ENCODE results near the gene NFKB1.

NFKB1 gene

DNA sequence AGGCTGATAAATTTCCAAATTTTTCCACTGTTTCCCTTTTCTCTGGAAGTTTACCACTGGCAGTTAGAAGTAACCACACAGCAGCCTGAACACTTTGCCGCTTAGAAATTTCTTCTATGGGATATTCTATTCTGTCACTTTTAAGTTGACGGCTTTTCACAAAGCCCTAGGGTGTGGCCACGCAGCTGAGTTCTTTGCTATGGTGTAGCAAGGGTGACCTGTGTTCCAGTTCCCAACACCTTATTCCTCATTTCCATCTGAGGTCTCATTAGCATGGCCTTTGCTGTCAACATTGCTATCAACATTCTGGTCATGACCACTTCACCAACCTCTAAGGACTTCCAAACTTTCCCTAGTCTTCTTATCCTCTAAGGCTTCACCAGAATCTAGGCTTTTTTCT, 45.4 kb upstream of the NFKB1 start:
- H3K79me2 ChIP-seq (ENCODE audit: control insufficient read depth, insufficient read depth, low read length): no peaks in the 10 kb centered on the region
- no peak overlapping the region for H3K27ac ChIP-seq (ENCODE audit: low read depth, low read length)
- no peak overlapping the region for H2AK5ac ChIP-seq (ENCODE audit: low read length)
- no peak for DNase-seq
- no peak overlapping the region for H4K8ac ChIP-seq (ENCODE audit: low read depth, low read length)
- no peak overlapping the region for H3K4me2 ChIP-seq (ENCODE audit: low read length)
- H3K56ac ChIP-seq (ENCODE audit: low read length): no peak overlapping the region
- H3K27me3 ChIP-seq (ENCODE audit: insufficient read depth, low read length, poor library complexity): no peaks in the 10 kb centered on the region
- no peak overlapping the region for H3K18ac ChIP-seq (ENCODE audit: low read length)
- no peak overlapping the region for H3K4me3 ChIP-seq (ENCODE audit: low read length)
- no peak overlapping the region for H4K5ac ChIP-seq (ENCODE audit: low read length)
- no peak overlapping the region for H3K4ac ChIP-seq (ENCODE audit: low read depth, low read length)
- H3K36me3 ChIP-seq (ENCODE audit: control insufficient read depth, insufficient read depth, low read length): no peaks in the 10 kb centered on the region
- H2BK15ac ChIP-seq (replicated peaks; ENCODE audit: low read depth): no peak overlapping the region
- H3K9ac ChIP-seq (ENCODE audit: low read length): no peak overlapping the region
- no CpG with 5 or more reads among the region's 3 CpGs for WGBS (ENCODE audit: extremely low coverage, insufficient coverage, low lambda C conversion rate)
- no peak overlapping the region for H2BK5ac ChIP-seq (ENCODE audit: low read length)
- H3K23ac ChIP-seq (ENCODE audit: low read length): no peak overlapping the region
- H3K4me1 ChIP-seq (ENCODE audit: control insufficient read depth, low read depth, low read length): no peaks in the 10 kb centered on the region
- H2BK120ac ChIP-seq (ENCODE audit: low read depth, low read length): no peak overlapping the region
- H3K79me1 ChIP-seq (ENCODE audit: low read length): no peaks in the 10 kb centered on the region

DNA sequence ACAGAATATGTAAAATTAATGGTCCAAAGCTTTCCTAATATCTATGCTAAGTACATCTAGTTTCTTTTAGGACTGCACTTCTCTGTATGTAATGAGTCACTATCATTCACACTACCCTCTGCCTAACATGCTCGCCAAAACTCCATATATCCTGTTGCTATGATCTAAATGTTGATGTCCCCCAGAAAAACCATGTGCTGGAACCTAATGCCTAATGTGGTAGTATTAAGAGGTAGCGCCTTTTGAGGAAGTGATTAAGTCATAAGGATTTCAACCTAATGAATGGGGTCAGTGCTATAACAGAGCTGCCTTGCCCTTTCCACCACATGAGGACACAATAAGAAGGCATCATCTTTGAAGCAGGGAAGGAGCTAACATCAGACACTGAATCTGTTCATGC, 34.9 kb upstream of the NFKB1 start:
- WGBS (ENCODE audit: extremely low coverage, insufficient coverage, low lambda C conversion rate): no CpG with 5 or more reads among the region's 2 CpGs

DNA sequence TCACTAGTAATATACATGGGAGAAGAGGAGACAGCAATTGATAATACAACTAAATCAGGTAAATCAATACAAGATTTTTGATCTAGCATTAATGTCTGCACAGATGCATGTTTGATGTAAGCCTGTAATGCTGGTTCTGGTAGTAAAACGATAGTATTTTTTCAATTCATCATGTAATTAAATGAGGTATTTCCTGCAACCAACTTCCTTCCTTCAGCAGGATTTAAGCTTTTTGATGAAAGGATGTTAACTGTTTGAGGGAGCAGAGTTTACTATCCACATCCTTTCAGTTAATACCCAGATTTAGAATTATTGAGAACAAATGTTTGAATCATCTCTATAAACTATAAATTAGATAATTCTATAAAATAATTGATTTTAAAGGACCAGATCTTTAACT, 31.4 kb upstream of the NFKB1 start:
- H2BK15ac ChIP-seq (replicated peaks; ENCODE audit: low read depth): no peak overlapping the region
- DNase-seq: no peak
- no peak overlapping the region for H3K27ac ChIP-seq (ENCODE audit: low read depth, low read length)
- no peaks in the 10 kb centered on the region for H3K79me2 ChIP-seq (ENCODE audit: control insufficient read depth, insufficient read depth, low read length)
- no peaks in the 10 kb centered on the region for H3K27me3 ChIP-seq (ENCODE audit: insufficient read depth, low read length, poor library complexity)
- no peaks in the 10 kb centered on the region for H3K79me1 ChIP-seq (ENCODE audit: low read length)
- no CpG with 5 or more reads among the region's 1 CpG for WGBS (ENCODE audit: extremely low coverage, insufficient coverage, low lambda C conversion rate)
- H4K5ac ChIP-seq (ENCODE audit: low read length): no peak overlapping the region
- H3K9ac ChIP-seq (ENCODE audit: low read length): no peak overlapping the region
- H3K36me3 ChIP-seq (ENCODE audit: control insufficient read depth, insufficient read depth, low read length): no peaks in the 10 kb centered on the region
- no peak overlapping the region for H2BK120ac ChIP-seq (ENCODE audit: low read depth, low read length)
- no peak overlapping the region for H3K18ac ChIP-seq (ENCODE audit: low read length)
- H3K4me1 ChIP-seq (ENCODE audit: control insufficient read depth, low read depth, low read length): no peaks in the 10 kb centered on the region
- H2AK5ac ChIP-seq (ENCODE audit: low read length): no peak overlapping the region
- no peak overlapping the region for H3K56ac ChIP-seq (ENCODE audit: low read length)
- no peak overlapping the region for H3K4me2 ChIP-seq (ENCODE audit: low read length)
- no peak overlapping the region for H3K4ac ChIP-seq (ENCODE audit: low read depth, low read length)
- H4K8ac ChIP-seq (ENCODE audit: low read depth, low read length): no peak overlapping the region
- H3K23ac ChIP-seq (ENCODE audit: low read length): no peak overlapping the region
- H3K4me3 ChIP-seq (ENCODE audit: low read length): no peak overlapping the region
- H2BK5ac ChIP-seq (ENCODE audit: low read length): no peak overlapping the region

More for the DNA sequence above, 34.9 kb upstream of the NFKB1 start:
- Histone ChIP-seq H3K36me3 (ENCODE audit: control insufficient read depth, insufficient read depth, low read length) (no peaks in the 10 kb centered on the region), H3K4me2 (ENCODE audit: low read length) (no peak overlapping the region), H2AK5ac (ENCODE audit: low read length) (no peak overlapping the region), H2BK120ac (ENCODE audit: low read depth, low read length) (no peak overlapping the region), H3K79me2 (ENCODE audit: control insufficient read depth, insufficient read depth, low read length) (no peaks in the 10 kb centered on the region), H4K8ac (ENCODE audit: low read depth, low read length) (no peak overlapping the region), H3K27me3 (ENCODE audit: insufficient read depth, low read length, poor library complexity) (no peaks in the 10 kb centered on the region), H3K23ac (ENCODE audit: low read length) (no peak overlapping the region), H4K5ac (ENCODE audit: low read length) (no peak overlapping the region), H3K4me1 (ENCODE audit: control insufficient read depth, low read depth, low read length) (no peaks in the 10 kb centered on the region), H3K27ac (ENCODE audit: low read depth, low read length) (no peak overlapping the region), H3K56ac (ENCODE audit: low read length) (no peak overlapping the region), H3K9ac (ENCODE audit: low read length) (no peak overlapping the region), H2BK15ac (replicated peaks; ENCODE audit: low read depth) (no peak overlapping the region), H3K4ac (ENCODE audit: low read depth, low read length) (no peak overlapping the region), H3K4me3 (ENCODE audit: low read length) (no peak overlapping the region), H2BK5ac (ENCODE audit: low read length) (no peak overlapping the region), H3K18ac (ENCODE audit: low read length) (no peak overlapping the region), H3K79me1 (ENCODE audit: low read length) (no peaks in the 10 kb centered on the region)
- no peak for DNase-seq

DNA sequence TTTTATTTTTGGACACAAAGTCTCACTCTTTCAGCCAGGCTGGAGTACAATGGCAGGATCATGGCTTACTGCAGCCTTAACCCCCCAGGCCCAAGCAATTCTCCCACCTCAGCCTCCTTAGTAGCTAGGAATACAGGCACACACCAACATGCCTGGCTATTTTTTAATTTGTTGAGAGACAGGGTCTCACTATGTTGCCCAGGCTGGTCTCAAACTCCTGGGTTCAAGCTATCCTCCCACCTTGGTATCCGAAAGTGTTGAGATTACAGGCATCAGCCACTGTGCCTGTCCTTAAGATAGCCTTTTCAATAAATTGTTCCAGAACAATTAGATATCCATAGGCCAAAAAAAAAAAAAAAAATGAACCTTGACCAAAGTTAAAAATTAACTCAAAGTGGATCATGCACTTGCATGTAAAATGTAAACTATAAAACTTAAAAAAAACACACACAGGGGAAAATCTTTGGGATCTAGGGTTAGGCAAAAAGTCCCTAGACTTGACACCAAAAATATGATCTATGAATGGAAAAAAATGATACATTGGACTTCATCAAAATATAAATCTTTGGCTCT, 28.6 kb upstream of the NFKB1 start:
- no peak overlapping the region for H2BK120ac ChIP-seq (ENCODE audit: low read depth, low read length)
- H3K79me1 ChIP-seq (ENCODE audit: low read length): no peaks in the 10 kb centered on the region
- no peak overlapping the region for H4K5ac ChIP-seq (ENCODE audit: low read length)
- H3K23ac ChIP-seq (ENCODE audit: low read length): no peak overlapping the region
- H3K4me2 ChIP-seq (ENCODE audit: low read length): no peak overlapping the region
- no peak overlapping the region for H3K4ac ChIP-seq (ENCODE audit: low read depth, low read length)
- no peak overlapping the region for H3K4me3 ChIP-seq (ENCODE audit: low read length)
- H3K36me3 ChIP-seq (ENCODE audit: control insufficient read depth, insufficient read depth, low read length): no peaks in the 10 kb centered on the region
- no peak overlapping the region for H2BK15ac ChIP-seq (replicated peaks; ENCODE audit: low read depth)
- no peak overlapping the region for H4K8ac ChIP-seq (ENCODE audit: low read depth, low read length)
- H3K4me1 ChIP-seq (ENCODE audit: control insufficient read depth, low read depth, low read length): no peaks in the 10 kb centered on the region
- no peak overlapping the region for H3K27ac ChIP-seq (ENCODE audit: low read depth, low read length)
- H2AK5ac ChIP-seq (ENCODE audit: low read length): no peak overlapping the region
- H2BK5ac ChIP-seq (ENCODE audit: low read length): no peak overlapping the region
- no peak for DNase-seq
- H3K79me2 ChIP-seq (ENCODE audit: control insufficient read depth, insufficient read depth, low read length): no peaks in the 10 kb centered on the region
- H3K9ac ChIP-seq (ENCODE audit: low read length): no peak overlapping the region
- H3K18ac ChIP-seq (ENCODE audit: low read length): no peak overlapping the region
- WGBS (ENCODE audit: extremely low coverage, insufficient coverage, low lambda C conversion rate): no CpG with 5 or more reads among the region's 1 CpG
- H3K27me3 ChIP-seq (ENCODE audit: insufficient read depth, low read length, poor library complexity): no peaks in the 10 kb centered on the region
- H3K56ac ChIP-seq (ENCODE audit: low read length): no peak overlapping the region

DNA sequence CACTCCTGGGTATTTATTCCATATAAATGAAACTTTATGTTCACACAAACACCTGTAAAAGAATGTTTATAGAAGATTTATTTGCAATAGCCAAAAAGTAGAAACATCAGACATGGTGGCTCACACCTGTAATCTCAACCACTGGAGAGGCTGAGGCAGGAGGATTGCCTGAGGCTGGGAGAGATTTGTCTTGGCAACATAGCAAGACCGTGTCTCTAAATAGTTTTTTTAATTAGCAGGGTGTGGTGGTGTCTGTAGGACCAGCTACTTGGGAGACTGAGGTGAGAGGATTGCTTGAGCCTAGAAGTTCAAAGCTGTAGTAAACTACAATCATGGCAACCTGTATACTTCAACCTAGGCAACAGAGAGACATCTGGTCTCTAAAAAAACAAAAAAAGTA, 27.7 kb upstream of the NFKB1 start:
- H3K56ac ChIP-seq (ENCODE audit: low read length): no peak overlapping the region
- H3K27me3 ChIP-seq (ENCODE audit: insufficient read depth, low read length, poor library complexity): no peaks in the 10 kb centered on the region
- no peak overlapping the region for H3K4ac ChIP-seq (ENCODE audit: low read depth, low read length)
- no peaks in the 10 kb centered on the region for H3K4me1 ChIP-seq (ENCODE audit: control insufficient read depth, low read depth, low read length)
- H2AK5ac ChIP-seq (ENCODE audit: low read length): no peak overlapping the region
- no peak overlapping the region for H3K18ac ChIP-seq (ENCODE audit: low read length)
- no CpG with 5 or more reads among the region's 1 CpG for WGBS (ENCODE audit: extremely low coverage, insufficient coverage, low lambda C conversion rate)
- H3K4me2 ChIP-seq (ENCODE audit: low read length): no peak overlapping the region
- no peak overlapping the region for H3K4me3 ChIP-seq (ENCODE audit: low read length)
- no peak overlapping the region for H4K8ac ChIP-seq (ENCODE audit: low read depth, low read length)
- no peaks in the 10 kb centered on the region for H3K79me1 ChIP-seq (ENCODE audit: low read length)
- no peak overlapping the region for H4K5ac ChIP-seq (ENCODE audit: low read length)
- H3K36me3 ChIP-seq (ENCODE audit: control insufficient read depth, insufficient read depth, low read length): no peaks in the 10 kb centered on the region
- H3K27ac ChIP-seq (ENCODE audit: low read depth, low read length): no peak overlapping the region
- H2BK120ac ChIP-seq (ENCODE audit: low read depth, low read length): no peak overlapping the region
- DNase-seq: no peak
- no peak overlapping the region for H3K9ac ChIP-seq (ENCODE audit: low read length)
- no peak overlapping the region for H2BK5ac ChIP-seq (ENCODE audit: low read length)
- no peak overlapping the region for H2BK15ac ChIP-seq (replicated peaks; ENCODE audit: low read depth)
- H3K79me2 ChIP-seq (ENCODE audit: control insufficient read depth, insufficient read depth, low read length): no peaks in the 10 kb centered on the region
- H3K23ac ChIP-seq (ENCODE audit: low read length): no peak overlapping the region

DNA sequence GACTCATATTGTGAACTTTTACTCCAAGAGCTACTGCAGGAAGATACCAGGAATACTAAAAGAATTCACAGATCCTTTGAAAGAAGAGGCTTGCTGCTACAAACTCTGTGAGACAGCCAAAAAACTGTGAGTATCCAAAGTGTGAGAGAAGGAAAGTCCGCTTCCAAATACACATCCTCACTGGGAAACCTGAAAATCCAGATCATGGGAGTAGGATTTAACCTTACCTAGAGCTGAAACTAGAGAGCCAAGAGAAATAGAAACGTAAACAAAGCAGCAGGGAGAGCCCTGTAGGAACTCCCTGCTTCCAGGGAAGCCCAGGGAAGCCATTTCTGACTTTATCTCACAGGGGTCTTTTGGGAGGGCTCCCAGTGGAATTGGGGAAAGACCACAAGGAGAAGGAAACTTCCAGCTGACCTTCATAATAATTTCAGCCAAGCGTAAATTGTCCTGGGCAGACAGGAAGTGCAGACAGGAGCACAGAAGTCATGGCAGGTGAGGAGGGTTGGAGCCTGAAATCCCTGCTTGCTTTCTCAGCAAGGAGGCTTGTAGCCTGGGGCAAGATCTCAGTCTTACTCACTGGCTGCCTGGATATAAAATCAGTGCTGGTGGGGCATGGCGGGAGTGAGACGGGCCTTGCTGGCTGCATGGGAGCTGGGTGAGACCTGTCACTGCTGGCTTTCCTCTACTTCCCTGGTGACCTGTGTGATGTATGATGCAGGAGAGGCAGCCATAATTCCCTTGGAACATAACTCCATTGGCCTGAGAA, 26.2 kb upstream of the NFKB1 start:
- H3K4ac ChIP-seq (ENCODE audit: low read depth, low read length): no peak overlapping the region

More for the DNA sequence above, 26.2 kb upstream of the NFKB1 start:
- H2BK15ac ChIP-seq (replicated peaks; ENCODE audit: low read depth): no peak overlapping the region
- no peak overlapping the region for H3K27ac ChIP-seq (ENCODE audit: low read depth, low read length)
- H3K79me2 ChIP-seq (ENCODE audit: control insufficient read depth, insufficient read depth, low read length): no peaks in the 10 kb centered on the region
- no peak overlapping the region for H3K9ac ChIP-seq (ENCODE audit: low read length)
- H3K4me1 ChIP-seq (ENCODE audit: control insufficient read depth, low read depth, low read length): no peaks in the 10 kb centered on the region
- no peaks in the 10 kb centered on the region for H3K36me3 ChIP-seq (ENCODE audit: control insufficient read depth, insufficient read depth, low read length)
- no peaks in the 10 kb centered on the region for H3K79me1 ChIP-seq (ENCODE audit: low read length)
- no peak overlapping the region for H2BK5ac ChIP-seq (ENCODE audit: low read length)
- H2AK5ac ChIP-seq (ENCODE audit: low read length): no peak overlapping the region
- no peak overlapping the region for H3K4me3 ChIP-seq (ENCODE audit: low read length)
- H2BK120ac ChIP-seq (ENCODE audit: low read depth, low read length): no peak overlapping the region
- no peak overlapping the region for H3K4me2 ChIP-seq (ENCODE audit: low read length)
- H4K8ac ChIP-seq (ENCODE audit: low read depth, low read length): no peak overlapping the region
- no peaks in the 10 kb centered on the region for H3K27me3 ChIP-seq (ENCODE audit: insufficient read depth, low read length, poor library complexity)
- no peak overlapping the region for H3K23ac ChIP-seq (ENCODE audit: low read length)
- no peak overlapping the region for H3K56ac ChIP-seq (ENCODE audit: low read length)
- no peak overlapping the region for H4K5ac ChIP-seq (ENCODE audit: low read length)
- WGBS (ENCODE audit: extremely low coverage, insufficient coverage, low lambda C conversion rate): no CpG with 5 or more reads among the region's 5 CpGs
- no peak overlapping the region for H3K18ac ChIP-seq (ENCODE audit: low read length)
- peak; percentile 36 for DNase-seq

Data from mesendoderm (in vitro differentiated cells).